DOHH2 (cell line): ENCODE results near the gene SLC2A4RG.

ENCODE experiments used
- H3F3A ChIP-seq: fragments of 200-600 bp; sonication (generic), shearing (Covaris generic); 2 replicates; pipeline ENCODE4 v1.6.0; 2016; ENCODE audit warnings: antibody characterized with exemption, mild to moderate bottlenecking; ENCODE audit not compliant: control insufficient read depth, insufficient read depth
- H3K27ac ChIP-seq: fragments of 200-600 bp; sonication (generic); 2 replicates; pipeline ENCODE4 v1.5.1; 2014; ENCODE audit warnings: low read depth, mild to moderate bottlenecking, low read length, moderate library complexity
- H3K27me3 ChIP-seq: fragments of 200-600 bp; sonication (generic); 2 replicates; pipeline ENCODE4 v1.6.1; 2014; ENCODE audit warnings: mild to moderate bottlenecking, low read length, mixed read lengths; ENCODE audit not compliant: control insufficient read depth
- H3K36me3 ChIP-seq: fragments of 200-600 bp; sonication (generic); 2 replicates; pipeline ENCODE4 v1.6.1; 2014; ENCODE audit warnings: mild to moderate bottlenecking, low read length, moderate library complexity, mixed read lengths; ENCODE audit not compliant: control insufficient read depth
- H3K4me1 ChIP-seq: fragments of 200-600 bp; sonication (generic); 2 replicates; pipeline ENCODE4 v1.6.1; 2014; ENCODE audit warnings: mild to moderate bottlenecking, low read length, mixed read lengths; ENCODE audit not compliant: control insufficient read depth
- H3K4me2 ChIP-seq: fragments of 200-600 bp; sonication (generic); 2 replicates; pipeline ENCODE4 v1.6.0; 2014; ENCODE audit warnings: mild to moderate bottlenecking, low read length, moderate library complexity
- H3K4me3 ChIP-seq: fragments of 200-600 bp; sonication (generic); 2 replicates; pipeline ENCODE4 v1.5.1; 2014; ENCODE audit warnings: mild to moderate bottlenecking, low read length, mixed read lengths
- H3K79me2 ChIP-seq: fragments of 200-600 bp; sonication (generic); 2 replicates; pipeline ENCODE4 v1.6.1; 2014; ENCODE audit warnings: mild to moderate bottlenecking, low read length, mixed read lengths; ENCODE audit not compliant: control insufficient read depth
- H3K9me2 ChIP-seq: fragments of 200-600 bp; sonication (generic); replicated peaks from 2 replicates; pipeline ENCODE4 v1.6.1; 2014; ENCODE audit warnings: mild to moderate bottlenecking, low read length, mixed read lengths; ENCODE audit not compliant: control insufficient read depth
- H3K9me3 ChIP-seq: fragments of 200-600 bp; sonication (generic); 2 replicates; pipeline ENCODE4 v1.6.1; 2014; ENCODE audit warnings: antibody characterized with exemption, low read length, mixed read lengths; ENCODE audit not compliant: control insufficient read depth, insufficient read depth
- H4K20me1 ChIP-seq: fragments of 200-600 bp; sonication (generic); 2 replicates; pipeline ENCODE4 v1.6.0; 2014; ENCODE audit warnings: low read depth, mild to moderate bottlenecking, antibody characterized with exemption, low read length, moderate library complexity; ENCODE audit not compliant: control insufficient read depth, insufficient read depth
- EZH2phosphoT487 ChIP-seq: fragments of 200-600 bp; sonication (generic); IDR thresholded peaks from 2 replicates; pipeline ENCODE4 v1.6.1; 2017; ENCODE audit warnings: borderline replicate concordance, mild to moderate bottlenecking, antibody characterized with exemption, low read length, moderate library complexity, mixed read lengths
- TF ChIP-seq, protein P1 (sequence below): fragments of 200-600 bp; sonication (generic); IDR thresholded peaks from one replicate; pipeline ENCODE4 v1.5.1; 2014; ENCODE audit warnings: antibody characterized with exemption, mild to moderate bottlenecking, low read depth, low read length; ENCODE audit not compliant: poor library complexity, severe bottlenecking

SLC2A4RG gene

DNA sequence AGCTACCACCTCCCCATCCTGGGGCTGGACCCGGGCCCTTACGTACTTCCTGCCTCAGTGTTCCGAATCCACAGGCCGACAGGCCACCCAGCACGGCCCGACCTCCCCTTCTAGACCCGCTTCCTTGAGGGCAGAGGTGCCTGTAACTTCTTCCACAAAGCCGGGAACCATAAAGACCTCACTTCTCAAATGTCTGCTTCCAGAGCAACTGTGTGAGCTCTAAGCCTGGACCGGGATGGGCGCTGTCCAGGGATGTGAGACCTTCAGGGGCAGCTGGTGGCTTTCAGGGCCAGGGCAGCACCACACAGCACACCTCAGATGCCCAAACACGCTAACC, 9.3 kb downstream of the SLC2A4RG start:
- no peak for TF ChIP-seq EZH2phosphoT487
- TF ChIP-seq, protein P1, sequence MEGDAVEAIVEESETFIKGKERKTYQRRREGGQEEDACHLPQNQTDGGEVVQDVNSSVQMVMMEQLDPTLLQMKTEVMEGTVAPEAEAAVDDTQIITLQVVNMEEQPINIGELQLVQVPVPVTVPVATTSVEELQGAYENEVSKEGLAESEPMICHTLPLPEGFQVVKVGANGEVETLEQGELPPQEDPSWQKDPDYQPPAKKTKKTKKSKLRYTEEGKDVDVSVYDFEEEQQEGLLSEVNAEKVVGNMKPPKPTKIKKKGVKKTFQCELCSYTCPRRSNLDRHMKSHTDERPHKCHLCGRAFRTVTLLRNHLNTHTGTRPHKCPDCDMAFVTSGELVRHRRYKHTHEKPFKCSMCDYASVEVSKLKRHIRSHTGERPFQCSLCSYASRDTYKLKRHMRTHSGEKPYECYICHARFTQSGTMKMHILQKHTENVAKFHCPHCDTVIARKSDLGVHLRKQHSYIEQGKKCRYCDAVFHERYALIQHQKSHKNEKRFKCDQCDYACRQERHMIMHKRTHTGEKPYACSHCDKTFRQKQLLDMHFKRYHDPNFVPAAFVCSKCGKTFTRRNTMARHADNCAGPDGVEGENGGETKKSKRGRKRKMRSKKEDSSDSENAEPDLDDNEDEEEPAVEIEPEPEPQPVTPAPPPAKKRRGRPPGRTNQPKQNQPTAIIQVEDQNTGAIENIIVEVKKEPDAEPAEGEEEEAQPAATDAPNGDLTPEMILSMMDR = no peak
- Histone ChIP-seq H3K36me3 (no peaks in the 10 kb centered on the region), H3K4me3 (no peak overlapping the region), H3K4me2 (no peak overlapping the region), H3K9me2 (no peaks in the 10 kb centered on the region), H3K27me3 (no peaks in the 10 kb centered on the region), H4K20me1 (no peaks in the 10 kb centered on the region), H3K4me1 (peaks cover 14% of the 10 kb centered on the region), H3K9me3 (no peaks in the 10 kb centered on the region), H3K27ac (no peak overlapping the region), H3F3A (0 out of 2 replicates have a peak, but pooled peaks cover 2% of the 10 kb centered on the region), H3K79me2 (no peaks in the 10 kb centered on the region)

DNA sequence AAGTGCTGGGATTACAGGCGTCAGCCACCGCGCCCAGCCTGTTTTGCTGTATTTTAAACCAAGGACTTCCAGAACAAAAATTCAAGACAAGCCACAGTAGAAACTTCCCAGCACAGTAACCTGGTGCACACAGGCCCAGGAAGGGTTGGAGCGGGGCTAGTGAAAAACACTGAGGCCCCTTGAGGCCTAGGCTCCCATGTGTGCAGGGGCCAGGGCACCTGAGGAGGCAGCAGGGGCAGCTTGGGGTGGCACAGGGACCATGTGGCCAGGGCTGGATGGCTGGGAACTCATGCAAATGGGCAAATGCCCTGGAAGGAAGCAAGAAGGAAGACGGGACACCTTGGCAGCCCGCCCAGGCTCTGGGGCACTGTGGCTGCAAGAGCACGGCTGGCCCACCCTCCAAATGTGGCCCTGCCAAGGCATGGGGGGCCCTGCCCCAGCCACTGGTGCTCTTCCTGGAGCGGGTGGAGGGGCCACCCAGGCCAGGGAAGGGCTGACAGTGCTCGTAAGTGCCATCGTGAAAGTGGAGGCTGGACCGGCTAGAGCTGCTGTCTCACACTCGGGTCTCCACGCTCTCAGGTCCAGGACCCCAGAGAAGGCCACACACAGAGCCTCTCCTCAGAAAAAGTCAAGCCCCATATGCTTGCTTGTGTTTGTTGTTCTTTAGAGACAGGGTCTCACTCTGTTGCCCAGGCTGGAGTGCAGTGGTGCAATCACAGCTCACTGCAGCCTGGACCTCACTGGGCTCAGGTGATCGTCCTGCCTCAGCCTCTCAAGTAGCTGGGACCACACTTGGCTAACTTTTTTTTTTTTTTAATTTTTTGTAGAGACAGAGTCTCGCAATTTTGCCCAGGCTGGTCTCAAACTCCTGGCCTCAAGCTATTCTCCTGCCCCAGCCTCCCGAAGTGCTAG, 10.3 kb downstream of the SLC2A4RG start:
- Histone ChIP-seq H3K4me2 (no peak overlapping the region), H4K20me1 (no peaks in the 10 kb centered on the region), H3K4me3 (no peak overlapping the region), H3K9me2 (no peaks in the 10 kb centered on the region), H3K9me3 (no peaks in the 10 kb centered on the region), H3K27ac (no peak overlapping the region), H3K36me3 (no peaks in the 10 kb centered on the region), H3K27me3 (no peaks in the 10 kb centered on the region), H3K4me1 (peaks cover 14% of the 10 kb centered on the region), H3K79me2 (no peaks in the 10 kb centered on the region), H3F3A (no peaks in the 10 kb centered on the region)
- TF ChIP-seq EZH2phosphoT487 = no peak
- TF ChIP-seq, protein P1 = no peak

DNA sequence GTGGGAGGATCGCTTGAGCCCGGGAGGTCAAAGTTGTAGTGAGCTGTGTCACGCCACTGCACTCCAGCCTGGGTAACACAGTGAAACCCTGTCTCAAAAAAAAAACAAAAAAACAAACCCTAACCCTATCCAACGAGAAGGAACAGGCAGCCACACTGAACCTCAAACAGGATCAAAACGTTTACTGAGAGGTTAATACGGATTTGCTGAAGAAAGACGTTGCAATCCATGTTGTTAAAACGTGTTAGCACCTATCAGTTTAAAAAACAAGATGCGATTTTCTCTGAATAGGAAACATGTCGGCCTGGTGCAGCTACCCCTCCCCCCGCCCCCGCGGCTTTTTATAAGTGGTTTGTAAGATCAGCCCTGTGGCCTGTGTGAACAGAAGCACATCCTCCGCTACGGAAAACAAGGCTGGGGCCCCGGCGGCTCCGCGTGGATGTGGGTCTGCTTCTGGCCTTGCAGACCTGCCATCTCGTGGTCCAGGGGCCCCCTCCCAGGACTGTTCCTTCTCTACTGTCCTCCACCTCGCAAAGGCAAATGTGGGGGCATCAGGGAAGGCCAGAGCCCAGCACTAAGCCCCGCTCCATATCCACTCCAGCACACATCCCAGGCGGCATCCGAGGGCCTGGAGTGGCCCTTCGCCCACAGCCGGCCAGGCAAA, 11.4 kb downstream of the SLC2A4RG start:
- TF ChIP-seq EZH2phosphoT487 = no peak
- TF ChIP-seq, protein P1 = no peak

More for the DNA sequence above, 11.4 kb downstream of the SLC2A4RG start:
- Histone ChIP-seq H3K9me3 (no peaks in the 10 kb centered on the region), H3F3A (no peaks in the 10 kb centered on the region), H3K27me3 (no peaks in the 10 kb centered on the region), H3K79me2 (no peaks in the 10 kb centered on the region), H3K4me2 (no peak overlapping the region), H4K20me1 (no peaks in the 10 kb centered on the region), H3K27ac (no peak overlapping the region), H3K9me2 (no peaks in the 10 kb centered on the region), H3K4me3 (no peak overlapping the region), H3K36me3 (no peaks in the 10 kb centered on the region), H3K4me1 (peaks cover 14% of the 10 kb centered on the region)
